Epithelial cell of proximal tubule (primary cell): Measurements from ENCODE around the gene UROS. TPM values are rescaled to one million over a fixed set of nuclear protein-coding genes. Genes with fewer than 3 reads are reported as not detected.

Source experiments
- DNase-seq: peaks from one replicate; pipeline ENCODE4 v3.0.0-alpha.2; 2011; ENCODE audit warnings: low read depth
- H3K4me3 ChIP-seq: 2 replicates; pipeline ENCODE4 v1.5.1; 2011; ENCODE audit warnings: low read depth, mild to moderate bottlenecking, low read length
- CTCF ChIP-seq: conservative IDR thresholded peaks from 2 replicates; pipeline ENCODE4 v1.5.1; 2012; ENCODE audit warnings: low read depth, mild to moderate bottlenecking, low read length
- total RNA-seq: library from RNA; depleted of rRNA; stranded (reverse); fragments of >200 nt; gene quantifications from 2 replicates; pipeline ENCODE4 v1.2.3, GENCODE V29; 2015

Gene UROS
- total RNA-seq, 1 donor from 2014 or later = 56.8 TPM

DNA sequence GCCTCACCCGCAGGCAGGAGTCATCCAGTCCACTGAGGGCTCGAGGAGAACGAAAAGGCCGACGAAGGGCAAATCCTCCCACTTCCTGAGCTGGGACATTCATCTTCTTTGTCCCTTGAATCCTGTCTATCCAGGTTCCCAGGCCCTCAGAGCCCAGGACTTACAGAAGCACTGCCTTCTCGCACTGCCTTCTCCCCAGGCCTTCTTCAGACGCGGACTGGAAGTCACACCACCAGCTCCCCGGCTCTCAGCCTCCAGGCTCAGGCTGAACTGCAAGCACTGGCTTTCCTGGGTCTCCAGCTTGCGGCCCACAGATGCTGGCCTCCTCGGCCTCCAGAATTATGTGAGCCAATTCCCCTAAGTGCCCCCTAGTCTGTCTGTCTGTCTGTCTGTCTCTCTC is 41.0 kb downstream of the UROS start:
- H3K4me3 ChIP-seq = no peak overlapping the region
- no peak for DNase-seq
- TF ChIP-seq CTCF = no peak

GRCh38 chr10:125781374-125781773 is 41.7 kb downstream of the UROS start:
- H3K4me3 ChIP-seq = no peak overlapping the region
- DNase-seq = no peak
- no peak for TF ChIP-seq CTCF

DNA sequence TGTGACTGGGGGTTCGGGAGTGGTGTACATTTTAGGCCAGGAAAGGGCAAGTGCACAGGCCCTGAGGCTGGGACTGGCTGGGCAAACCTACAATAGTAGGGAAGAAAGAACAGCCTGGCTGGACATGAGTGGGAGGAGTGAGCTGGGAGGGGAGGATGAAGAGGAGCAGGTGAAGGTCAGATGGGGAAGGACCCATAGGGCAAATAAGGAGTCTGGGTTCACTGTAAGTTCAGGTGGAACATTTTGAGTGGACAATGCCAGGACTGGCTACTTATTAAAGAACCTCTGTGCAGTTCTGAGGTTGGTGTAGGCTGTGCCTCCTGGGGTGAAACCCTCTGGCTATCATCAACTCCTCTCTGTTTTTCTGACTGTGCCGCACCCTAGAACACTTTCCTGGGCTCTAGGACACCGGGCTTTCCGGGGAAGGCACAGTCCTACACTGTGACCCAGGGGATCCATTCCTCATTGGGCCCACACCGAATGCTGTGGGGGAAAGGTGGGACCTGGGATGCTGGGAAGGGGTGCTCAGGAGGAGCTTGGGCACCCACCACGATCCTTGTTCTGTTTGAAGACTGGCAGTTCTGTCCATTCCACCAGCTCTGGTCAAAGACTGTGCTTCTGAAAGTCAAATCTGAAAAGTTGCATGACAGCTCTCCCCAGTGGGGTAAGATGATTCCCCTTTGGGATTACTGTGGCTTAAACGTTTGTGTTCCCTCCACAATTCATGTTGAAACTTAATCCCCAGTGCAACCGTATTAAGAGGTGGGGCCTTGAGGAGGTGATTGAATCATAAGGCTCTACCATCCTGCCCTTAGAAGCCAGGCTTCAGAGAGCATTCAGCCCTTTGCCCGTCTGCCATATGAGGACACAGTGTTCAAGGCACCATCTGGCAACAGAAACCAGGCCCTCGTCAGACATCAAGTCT is 43.4 kb downstream of the UROS start:
- TF ChIP-seq CTCF = no peak
- DNase-seq = no peak
- H3K4me3 ChIP-seq = no peak overlapping the region

DNA sequence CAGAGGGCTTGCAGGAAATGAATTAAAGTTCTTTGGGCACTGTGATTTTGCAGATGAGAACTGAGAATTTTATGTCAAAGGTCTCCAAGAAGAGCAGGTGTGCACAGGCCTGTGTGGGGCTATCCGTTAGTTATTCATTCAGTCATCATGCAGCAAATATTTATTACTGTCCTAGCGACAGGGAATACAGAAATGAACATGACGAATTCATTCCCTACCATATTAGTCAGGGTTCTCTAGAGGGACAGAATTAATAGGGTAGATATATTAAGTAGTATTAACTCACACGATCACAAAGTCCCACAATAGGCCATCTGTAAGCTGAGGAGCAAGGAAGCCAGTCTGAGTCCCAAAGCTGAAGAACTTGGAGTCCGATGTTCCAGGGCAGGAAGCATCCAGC is 44.5 kb downstream of the UROS start:
- no peak for DNase-seq
- no peak overlapping the region for H3K4me3 ChIP-seq
- no peak for TF ChIP-seq CTCF

- TF ChIP-seq CTCF = no peak
- H3K4me3 ChIP-seq = no peak overlapping the region
- DNase-seq = no peak
These were observed 45.3 kb downstream of the UROS start for GRCh38 chr10:125777806-125778205.

GRCh38 chr10:125775491-125776106 is 47.5 kb downstream of the UROS start, which contains the start of gene MMP21:
Gene MMP21, minus strand, starts transcription at chr10:125775821. Its CDS starts 0 bp downstream, at chr10:125775821.
- no peak for TF ChIP-seq CTCF
- no peak within 1 kb of the TSS for H3K4me3 ChIP-seq
- no peak for DNase-seq
